Uterus (tissue), 4 donors: Measurements from ENCODE around the gene RAPGEFL1. TPM values are rescaled to one million over a fixed set of nuclear protein-coding genes. Genes with fewer than 3 reads are reported as not detected.

Source experiments
- DNase-seq, 2 donors: peaks; one replicate each; pipeline ENCODE4 v3.0.0-alpha.2; 2019 to 2020
- H3K27ac ChIP-seq, 2 donors: fragments of 200-600 bp; sonication (generic); 1 replicate in 1 of 2; 2 replicates in 1 of 2; pipeline ENCODE4 v1.5.1; 2016 to 2018
- H3K27me3 ChIP-seq, 2 donors: fragments of 200-600 bp; sonication (generic); one replicate each; pipeline ENCODE4 v1.5.1; 2018 to 2019; ENCODE audit warnings: control low read depth in 1 of 2
- H3K36me3 ChIP-seq, 2 donors: fragments of 200-600 bp; sonication (generic); one replicate each; pipeline ENCODE4 v1.5.1; 2019; ENCODE audit warnings: control low read depth in 1 of 2
- H3K4me1 ChIP-seq, 2 donors: fragments of 200-600 bp; sonication (generic); one replicate each; pipeline ENCODE4 v1.5.1; 2018 to 2019; ENCODE audit warnings: control low read depth in 1 of 2
- H3K4me3 ChIP-seq, 2 donors: fragments of 200-600 bp; sonication (generic); 1 replicate in 1 of 2; 2 replicates in 1 of 2; pipeline ENCODE4 v1.5.1; 2018 to 2019; ENCODE audit warnings: mild to moderate bottlenecking in 1 of 2
- H3K9me3 ChIP-seq, 2 donors: fragments of 200-600 bp; sonication (generic); one replicate each; pipeline ENCODE4 v1.5.1; 2019; ENCODE audit warnings: control low read depth in 1 of 2
- POLR2A ChIP-seq, 2 donors: fragments of 450-650 bp; IDR thresholded peaks; one replicate each; pipeline ENCODE4 v1.6.1; 2016; ENCODE audit warnings: antibody characterized with exemption in 2 of 2, mild to moderate bottlenecking in 1 of 2, moderate library complexity in 1 of 2
- intact Hi-C: fragments of 100-400 bp; cut with DNase I; formaldehyde crosslinking; loops from one replicate; pipeline ENCODE4 v1.15.1; 2023; ENCODE audit warnings: low total_unique reads
- total RNA-seq, 4 donors: library from RNA; depleted of rRNA in 3 of 4; stranded (reverse); fragments of >200 nt in 3 of 4; gene quantifications; one replicate each; pipeline versions ENCODE4 v1.1.0 to v1.2.4, GENCODE V29; 2014 to 2023
- TF ChIP-seq, protein P1 (sequence below), 4 experiments: fragments of 200-600 bp in 2 of 4; fragments of 450-650 bp in 2 of 4; sonication (generic) in 2 of 4; IDR thresholded peaks; one replicate each; pipeline ENCODE4 v1.5.1; 2016 to 2019; ENCODE audit warnings: antibody characterized with exemption in 4 of 4, mild to moderate bottlenecking in 2 of 4, moderate library complexity in 1 of 4
- donor health status: DM: yes; HTN: yes; CAD: no.

Gene RAPGEFL1, protein sequence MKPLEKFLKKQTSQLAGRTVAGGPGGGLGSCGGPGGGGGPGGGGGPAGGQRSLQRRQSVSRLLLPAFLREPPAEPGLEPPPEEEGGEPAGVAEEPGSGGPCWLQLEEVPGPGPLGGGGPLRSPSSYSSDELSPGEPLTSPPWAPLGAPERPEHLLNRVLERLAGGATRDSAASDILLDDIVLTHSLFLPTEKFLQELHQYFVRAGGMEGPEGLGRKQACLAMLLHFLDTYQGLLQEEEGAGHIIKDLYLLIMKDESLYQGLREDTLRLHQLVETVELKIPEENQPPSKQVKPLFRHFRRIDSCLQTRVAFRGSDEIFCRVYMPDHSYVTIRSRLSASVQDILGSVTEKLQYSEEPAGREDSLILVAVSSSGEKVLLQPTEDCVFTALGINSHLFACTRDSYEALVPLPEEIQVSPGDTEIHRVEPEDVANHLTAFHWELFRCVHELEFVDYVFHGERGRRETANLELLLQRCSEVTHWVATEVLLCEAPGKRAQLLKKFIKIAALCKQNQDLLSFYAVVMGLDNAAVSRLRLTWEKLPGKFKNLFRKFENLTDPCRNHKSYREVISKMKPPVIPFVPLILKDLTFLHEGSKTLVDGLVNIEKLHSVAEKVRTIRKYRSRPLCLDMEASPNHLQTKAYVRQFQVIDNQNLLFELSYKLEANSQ
- total RNA-seq: 10 to 100 TPM in 1 of 4 donors, 1 to 10 TPM in 1, under 1 TPM in 2; 0.29 to 21.5 (median 2.0) TPM

DNA sequence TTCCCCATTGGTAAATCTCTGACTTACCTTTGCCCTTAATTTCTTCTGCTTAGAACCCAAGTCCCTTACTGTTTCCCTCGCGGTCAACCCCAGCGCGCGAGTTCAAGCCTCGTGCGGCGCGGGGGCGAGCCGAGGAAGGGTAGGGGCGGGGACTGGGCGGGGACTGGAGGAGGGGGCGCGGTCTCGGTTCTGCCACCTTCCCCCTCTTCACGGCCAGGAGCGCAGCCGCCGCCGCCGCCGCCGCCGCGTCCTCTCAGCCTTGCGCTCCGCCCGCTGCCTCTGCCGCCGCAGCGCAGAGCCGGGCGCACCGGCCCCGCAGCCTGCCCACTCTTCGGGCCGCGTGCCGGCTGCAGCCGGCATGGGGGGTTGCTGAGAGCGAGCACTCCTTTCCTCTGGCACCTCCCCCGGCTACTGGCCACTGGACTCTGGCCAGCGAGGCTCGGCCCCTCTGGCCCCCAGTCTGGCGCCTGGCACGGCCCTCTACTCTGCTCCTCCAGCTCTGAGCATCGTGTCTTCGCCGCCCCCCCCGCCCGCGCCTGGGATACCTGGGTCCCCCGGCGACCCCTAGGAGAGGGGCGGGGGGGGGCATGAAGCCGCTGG lies at the start of gene RAPGEFL1:
Gene RAPGEFL1 (plus strand): TSS at position 196 of the 600 bp plus-strand sequence. CDS start 392 bp downstream, at position 588.
- H3K4me1 ChIP-seq: peaks cover 0 to 15% of the 10 kb centered on the region in 2 donors
- intact Hi-C loops: no loop called here
- H3K36me3 ChIP-seq: no peaks in the 10 kb centered on the region
- H3K4me3 ChIP-seq: peak within 1 kb of the TSS; percentile 31 to 51
- peak within 1 kb of the TSS; percentile 18 to 33 for H3K27ac ChIP-seq
- H3K27me3 ChIP-seq: no peaks in the 10 kb centered on the region
- H3K9me3 ChIP-seq: no peaks in the 10 kb centered on the region
- peak; percentile 75 to 78 for DNase-seq
- peak in 1 of 2 donors; percentile 42 for TF ChIP-seq POLR2A (IDR thresholded peaks at IDR 0.05)
- TF ChIP-seq, protein P1, sequence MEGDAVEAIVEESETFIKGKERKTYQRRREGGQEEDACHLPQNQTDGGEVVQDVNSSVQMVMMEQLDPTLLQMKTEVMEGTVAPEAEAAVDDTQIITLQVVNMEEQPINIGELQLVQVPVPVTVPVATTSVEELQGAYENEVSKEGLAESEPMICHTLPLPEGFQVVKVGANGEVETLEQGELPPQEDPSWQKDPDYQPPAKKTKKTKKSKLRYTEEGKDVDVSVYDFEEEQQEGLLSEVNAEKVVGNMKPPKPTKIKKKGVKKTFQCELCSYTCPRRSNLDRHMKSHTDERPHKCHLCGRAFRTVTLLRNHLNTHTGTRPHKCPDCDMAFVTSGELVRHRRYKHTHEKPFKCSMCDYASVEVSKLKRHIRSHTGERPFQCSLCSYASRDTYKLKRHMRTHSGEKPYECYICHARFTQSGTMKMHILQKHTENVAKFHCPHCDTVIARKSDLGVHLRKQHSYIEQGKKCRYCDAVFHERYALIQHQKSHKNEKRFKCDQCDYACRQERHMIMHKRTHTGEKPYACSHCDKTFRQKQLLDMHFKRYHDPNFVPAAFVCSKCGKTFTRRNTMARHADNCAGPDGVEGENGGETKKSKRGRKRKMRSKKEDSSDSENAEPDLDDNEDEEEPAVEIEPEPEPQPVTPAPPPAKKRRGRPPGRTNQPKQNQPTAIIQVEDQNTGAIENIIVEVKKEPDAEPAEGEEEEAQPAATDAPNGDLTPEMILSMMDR (IDR thresholded peaks at IDR 0.05): peak in 2 of 4 experiments; percentile 7 to 10

DNA sequence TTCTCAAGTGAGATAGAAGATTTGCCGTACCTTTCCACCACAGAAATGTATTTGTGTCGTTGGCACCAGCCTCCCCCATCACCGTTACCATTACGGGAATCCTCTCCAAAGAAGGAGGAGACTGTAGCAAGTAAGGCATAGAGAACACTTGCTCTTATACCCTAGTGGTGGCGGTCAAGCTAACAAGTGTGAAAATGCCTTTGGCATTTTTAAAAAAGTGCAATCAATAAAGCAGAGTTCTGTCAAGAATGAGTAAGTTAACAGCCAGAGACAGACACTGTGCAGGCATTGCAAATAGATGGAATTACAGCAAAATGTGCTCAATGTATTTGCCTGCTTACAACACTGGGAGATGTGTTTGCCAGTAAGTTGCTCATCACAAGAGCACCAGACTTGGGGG lies 47.8 kb upstream of the RAPGEFL1 start:
- no peaks in the 10 kb centered on the region for H3K36me3 ChIP-seq
- no peak overlapping the region for H3K4me3 ChIP-seq
- intact Hi-C loops: no loop called here
- no peak for DNase-seq
- H3K27me3 ChIP-seq: no peaks in the 10 kb centered on the region
- H3K9me3 ChIP-seq: no peaks in the 10 kb centered on the region
- H3K27ac ChIP-seq: no peak overlapping the region
- TF ChIP-seq, protein P1 (IDR thresholded peaks at IDR 0.05): no peak
- TF ChIP-seq POLR2A (IDR thresholded peaks at IDR 0.05): no peak
- no peaks in the 10 kb centered on the region for H3K4me1 ChIP-seq

DNA sequence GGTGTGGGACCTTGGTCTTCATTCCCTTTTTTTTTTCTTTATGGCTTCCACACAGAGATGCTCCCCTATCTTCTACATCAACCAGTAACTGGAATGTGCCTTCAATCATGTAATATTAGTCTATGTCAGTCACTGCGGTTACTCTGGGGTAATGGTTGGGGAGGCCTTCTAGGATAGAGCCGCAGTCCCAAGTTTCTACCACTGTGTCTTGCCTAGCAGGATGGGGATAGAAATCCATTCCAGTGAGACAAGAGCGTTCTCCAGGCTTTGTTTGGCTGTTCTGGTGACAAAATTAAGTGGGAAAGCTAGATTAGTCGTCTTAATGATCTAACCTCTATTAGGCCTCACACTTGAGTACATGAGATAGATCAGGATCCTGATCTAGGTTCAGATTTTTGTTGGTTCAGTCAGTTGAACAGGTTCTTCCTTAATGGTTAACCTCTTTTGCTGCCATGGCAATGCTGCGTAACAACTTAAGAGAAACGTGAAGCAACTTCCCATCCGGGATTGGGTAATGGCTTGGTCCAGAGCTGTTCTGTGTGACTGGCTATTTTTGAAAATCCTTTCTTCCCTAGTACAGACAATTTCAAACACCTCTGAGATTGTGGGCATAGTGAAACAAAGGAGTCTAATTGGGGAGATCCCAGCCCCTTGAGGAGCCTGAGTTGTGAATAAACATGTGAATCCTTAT lies 46.8 kb upstream of the RAPGEFL1 start:
- Histone ChIP-seq H3K9me3 (no peaks in the 10 kb centered on the region), H3K36me3 (no peaks in the 10 kb centered on the region), H3K27me3 (no peaks in the 10 kb centered on the region), H3K4me1 (no peaks in the 10 kb centered on the region), H3K27ac (no peak overlapping the region), H3K4me3 (no peak overlapping the region)
- intact Hi-C loops: no loop called here
- TF ChIP-seq POLR2A (IDR thresholded peaks at IDR 0.05): no peak
- TF ChIP-seq, protein P1 (IDR thresholded peaks at IDR 0.05): no peak
- no peak for DNase-seq

DNA sequence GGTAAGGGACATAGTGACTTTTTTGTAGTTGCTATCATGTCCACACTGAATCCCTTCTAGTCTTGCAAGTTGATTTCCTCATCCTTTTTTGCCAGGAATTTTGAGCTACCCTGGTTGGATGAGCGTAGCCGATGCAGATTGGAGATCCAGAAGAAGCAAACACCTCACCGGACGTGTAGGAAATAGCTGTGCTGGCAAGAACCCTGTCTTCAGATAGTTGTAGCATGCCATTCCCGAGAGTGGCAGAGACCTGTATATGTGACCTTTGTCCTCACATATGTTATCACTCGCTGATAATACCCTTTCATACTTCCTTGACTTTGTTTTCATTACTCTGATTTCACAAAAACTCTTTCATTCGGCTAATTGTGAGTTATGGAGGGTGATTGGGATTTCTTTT lies 43.1 kb upstream of the RAPGEFL1 start:
- TF ChIP-seq, protein P1 (IDR thresholded peaks at IDR 0.05): no peak
- no peak for TF ChIP-seq POLR2A (IDR thresholded peaks at IDR 0.05)
- H3K27me3 ChIP-seq: no peaks in the 10 kb centered on the region
- H3K27ac ChIP-seq: no peak overlapping the region
- H3K4me1 ChIP-seq: no peaks in the 10 kb centered on the region
- no peaks in the 10 kb centered on the region for H3K9me3 ChIP-seq
- no peaks in the 10 kb centered on the region for H3K36me3 ChIP-seq
- intact Hi-C loops: no loop called here
- DNase-seq: no peak
- no peak overlapping the region for H3K4me3 ChIP-seq
